Measurements from ENCODE around the gene BTBD16. TPM values are rescaled to one million over a fixed set of nuclear protein-coding genes. Genes with fewer than 3 reads are reported as not detected.

The BTBD16 gene
- total and polyA plus RNA-seq, 2 donors (not counting 1 experiment from before 2014, with no cell fraction given): not detected

GRCh38 chr10:122244001-122244975 is 26.8 kb upstream of the BTBD16 start:
- ChIA-PET CTCF (no interaction called here), POLR2A (no interaction called here)
- no peak for ATAC-seq (ENCODE audit: low read depth)
- WGBS (ENCODE audit: insufficient coverage): 88% methylated on average over 10 of the region's 11 CpGs
- no peaks in the 10 kb centered on the region for H3K27me3 ChIP-seq (replicated peaks in 1 of 4; ENCODE audit: control extremely low read depth in 1 of 4, control insufficient read depth in 3 of 4, insufficient read depth in 4 of 4, low read length in 3 of 4)
- no peaks in the 10 kb centered on the region for H3K27me3 Mint-ChIP-seq
- H3K79me2 ChIP-seq (ENCODE audit: control insufficient read depth, insufficient read depth, low read length): no peaks in the 10 kb centered on the region
- no peak overlapping the region for H3K27ac ChIP-seq (ENCODE audit: low read length in 2 of 2)
- H3K9me3 ChIP-seq (ENCODE audit: control extremely low read depth in 1 of 3, control insufficient read depth in 2 of 3, insufficient read depth in 1 of 3, low read length in 2 of 3): no peaks in the 10 kb centered on the region
- TF ChIP-seq CTCF (IDR thresholded peaks at IDR 0.05) (no peak), EZH2 (IDR thresholded peaks at IDR 0.05; ENCODE audit: borderline replicate concordance, insufficient read depth, low read depth, low read length, poor library complexity, severe bottlenecking) (no peak)
- no peak overlapping the region for H3K9ac ChIP-seq (ENCODE audit: low read length)
- H3K4me1 Mint-ChIP-seq: no peaks in the 10 kb centered on the region
- H3K4me2 ChIP-seq (replicated peaks; ENCODE audit: low read depth, low read length, poor library complexity, severe bottlenecking): no peak overlapping the region
- no peaks in the 10 kb centered on the region for H3K4me1 ChIP-seq (ENCODE audit: control insufficient read depth in 2 of 2, insufficient read depth in 2 of 2, low read length in 2 of 2)
- no peaks in the 10 kb centered on the region for H3K9me3 Mint-ChIP-seq (ENCODE audit: insufficient read depth)
- intact Hi-C loops (cut with micrococcal nuclease): no loop called here
- H3K27ac Mint-ChIP-seq: no peak overlapping the region
- H3K4me3 ChIP-seq (ENCODE audit: control extremely low read depth in 1 of 5, extremely low read depth in 1 of 5, insufficient read depth in 1 of 5, low read depth in 2 of 5, low read length in 4 of 5): no peak overlapping the region
- no peak overlapping the region for H2AFZ ChIP-seq (ENCODE audit: insufficient read depth, low read depth, low read length, poor library complexity, severe bottlenecking)
- DNase-seq: no peak
- no peaks in the 10 kb centered on the region for H3K36me3 ChIP-seq (replicated peaks in 1 of 2; ENCODE audit: control extremely low read depth in 1 of 2, control insufficient read depth in 1 of 2, extremely low read depth in 1 of 2, insufficient read depth in 2 of 2, low read length in 1 of 2)
- no peak overlapping the region for H3K4me3 Mint-ChIP-seq
- H4K20me1 ChIP-seq (ENCODE audit: control insufficient read depth, insufficient read depth, low read length, poor library complexity, severe bottlenecking): no peaks in the 10 kb centered on the region

- POLR2A ChIA-PET: no interaction called here
- no peak overlapping the region for H3K4me3 Mint-ChIP-seq
- WGBS (ENCODE audit: insufficient coverage): 83% methylated on average over 1 of the region's 4 CpGs
- H3K4me1 Mint-ChIP-seq: no peaks in the 10 kb centered on the region
- H3K9me3 Mint-ChIP-seq (ENCODE audit: insufficient read depth): no peaks in the 10 kb centered on the region
- ATAC-seq (ENCODE audit: low read depth): no peak
- no peak overlapping the region for H3K27ac ChIP-seq (ENCODE audit: low read length in 2 of 2)
- no peak overlapping the region for H2AFZ ChIP-seq (ENCODE audit: insufficient read depth, low read depth, low read length, poor library complexity, severe bottlenecking)
- H3K4me3 ChIP-seq (ENCODE audit: control extremely low read depth in 1 of 5, extremely low read depth in 1 of 5, insufficient read depth in 1 of 5, low read depth in 2 of 5, low read length in 4 of 5): no peak overlapping the region
- no peaks in the 10 kb centered on the region for H3K4me1 ChIP-seq (ENCODE audit: control insufficient read depth in 2 of 2, insufficient read depth in 2 of 2, low read length in 2 of 2)
- no peaks in the 10 kb centered on the region for H4K20me1 ChIP-seq (ENCODE audit: control insufficient read depth, insufficient read depth, low read length, poor library complexity, severe bottlenecking)
- TF ChIP-seq EZH2 (IDR thresholded peaks at IDR 0.05; ENCODE audit: borderline replicate concordance, insufficient read depth, low read depth, low read length, poor library complexity, severe bottlenecking) (no peak), CTCF (IDR thresholded peaks at IDR 0.05) (no peak)
- no peaks in the 10 kb centered on the region for H3K36me3 ChIP-seq (replicated peaks in 1 of 2; ENCODE audit: control extremely low read depth in 1 of 2, control insufficient read depth in 1 of 2, extremely low read depth in 1 of 2, insufficient read depth in 2 of 2, low read length in 1 of 2)
- H3K79me2 ChIP-seq (ENCODE audit: control insufficient read depth, insufficient read depth, low read length): no peaks in the 10 kb centered on the region
- H3K4me2 ChIP-seq (replicated peaks; ENCODE audit: low read depth, low read length, poor library complexity, severe bottlenecking): no peak overlapping the region
- H3K27me3 Mint-ChIP-seq: no peaks in the 10 kb centered on the region
- intact Hi-C loops (cut with micrococcal nuclease): no loop called here
- DNase-seq: no peak
- CTCF ChIA-PET: no interaction called here
- no peak overlapping the region for H3K9ac ChIP-seq (ENCODE audit: low read length)
- no peaks in the 10 kb centered on the region for H3K27me3 ChIP-seq (replicated peaks in 1 of 4; ENCODE audit: control extremely low read depth in 1 of 4, control insufficient read depth in 3 of 4, insufficient read depth in 4 of 4, low read length in 3 of 4)
- no peak overlapping the region for H3K27ac Mint-ChIP-seq
- H3K9me3 ChIP-seq (ENCODE audit: control extremely low read depth in 1 of 3, control insufficient read depth in 2 of 3, insufficient read depth in 1 of 3, low read length in 2 of 3): no peaks in the 10 kb centered on the region
These were observed 26.0 kb upstream of the BTBD16 start for GRCh38 chr10:122245136-122245535.

All from B cell (primary cell).